ENCODE measurements around the gene CDH22. TPM values are rescaled to one million over a fixed set of nuclear protein-coding genes. Genes with fewer than 3 reads are reported as not detected.

Gene CDH22
- total and polyA plus RNA-seq, 2 donors (not counting 1 experiment from before 2014, with no cell fraction given): not detected

GRCh38 chr20:46182276-46183200 lies 125.8 kb downstream of the CDH22 start:
- Histone ChIP-seq H3K27me3 (replicated peaks in 1 of 4; ENCODE audit: control extremely low read depth in 1 of 4, control insufficient read depth in 3 of 4, insufficient read depth in 4 of 4, low read length in 3 of 4) (peaks cover 0 to 4% (median 0%) of the 10 kb centered on the region in 4 experiments), H3K36me3 (replicated peaks in 1 of 2; ENCODE audit: control extremely low read depth in 1 of 2, control insufficient read depth in 1 of 2, extremely low read depth in 1 of 2, insufficient read depth in 2 of 2, low read length in 1 of 2) (no peaks in the 10 kb centered on the region), H3K9me3 (ENCODE audit: control extremely low read depth in 1 of 3, control insufficient read depth in 2 of 3, insufficient read depth in 1 of 3, low read length in 2 of 3) (no peaks in the 10 kb centered on the region), H3K9ac (ENCODE audit: low read length) (no peak overlapping the region), H3K4me3 (ENCODE audit: control extremely low read depth in 1 of 5, extremely low read depth in 1 of 5, insufficient read depth in 1 of 5, low read depth in 2 of 5, low read length in 4 of 5) (no peak overlapping the region), H2AFZ (ENCODE audit: insufficient read depth, low read depth, low read length, poor library complexity, severe bottlenecking) (no peak overlapping the region), H3K4me2 (replicated peaks; ENCODE audit: low read depth, low read length, poor library complexity, severe bottlenecking) (no peak overlapping the region), H3K79me2 (ENCODE audit: control insufficient read depth, insufficient read depth, low read length) (no peaks in the 10 kb centered on the region), H3K27ac (ENCODE audit: low read length in 2 of 2) (no peak overlapping the region), H3K4me1 (ENCODE audit: control insufficient read depth in 2 of 2, insufficient read depth in 2 of 2, low read length in 2 of 2) (no peaks in the 10 kb centered on the region), H4K20me1 (ENCODE audit: control insufficient read depth, insufficient read depth, low read length, poor library complexity, severe bottlenecking) (no peaks in the 10 kb centered on the region)
- CTCF ChIA-PET: interaction anchor here (1.1 to 1.2 kb wide), 2 partner anchors 10 to 12 kb away, joined by 3 read pairs; no protein-coding TSS in a partner anchor
- 76% methylated on average over 5 of the region's 13 CpGs for WGBS (ENCODE audit: insufficient coverage)
- DNase-seq: no peak
- intact Hi-C loops (cut with micrococcal nuclease): no loop called here
- H3K4me3 Mint-ChIP-seq: no peak overlapping the region
- POLR2A ChIA-PET: no interaction called here
- no peak overlapping the region for H3K27ac Mint-ChIP-seq
- no peaks in the 10 kb centered on the region for H3K9me3 Mint-ChIP-seq (ENCODE audit: insufficient read depth)
- H3K27me3 Mint-ChIP-seq: peaks cover 50% of the 10 kb centered on the region
- no peak for TF ChIP-seq EZH2 (IDR thresholded peaks at IDR 0.05; ENCODE audit: borderline replicate concordance, insufficient read depth, low read depth, low read length, poor library complexity, severe bottlenecking)
- no peak for TF ChIP-seq CTCF (IDR thresholded peaks at IDR 0.05)
- H3K4me1 Mint-ChIP-seq: no peaks in the 10 kb centered on the region
- ATAC-seq (ENCODE audit: low read depth): no peak

- Histone ChIP-seq H3K4me3 (ENCODE audit: control extremely low read depth in 1 of 5, extremely low read depth in 1 of 5, insufficient read depth in 1 of 5, low read depth in 2 of 5, low read length in 4 of 5) (no peak overlapping the region), H3K9me3 (ENCODE audit: control extremely low read depth in 1 of 3, control insufficient read depth in 2 of 3, insufficient read depth in 1 of 3, low read length in 2 of 3) (peaks cover 0 to 4% (median 0%) of the 10 kb centered on the region in 3 donors), H3K4me2 (replicated peaks; ENCODE audit: low read depth, low read length, poor library complexity, severe bottlenecking) (no peak overlapping the region), H3K4me1 (ENCODE audit: control insufficient read depth in 2 of 2, insufficient read depth in 2 of 2, low read length in 2 of 2) (peaks cover 3 to 9% of the 10 kb centered on the region in 2 donors), H3K27me3 (replicated peaks in 1 of 4; ENCODE audit: control extremely low read depth in 1 of 4, control insufficient read depth in 3 of 4, insufficient read depth in 4 of 4, low read length in 3 of 4) (peaks cover 0 to 24% (median 13%) of the 10 kb centered on the region in 4 experiments), H3K27ac (ENCODE audit: low read length in 2 of 2) (no peak overlapping the region), H3K9ac (ENCODE audit: low read length) (no peak overlapping the region), H3K36me3 (replicated peaks in 1 of 2; ENCODE audit: control extremely low read depth in 1 of 2, control insufficient read depth in 1 of 2, extremely low read depth in 1 of 2, insufficient read depth in 2 of 2, low read length in 1 of 2) (no peaks in the 10 kb centered on the region), H4K20me1 (ENCODE audit: control insufficient read depth, insufficient read depth, low read length, poor library complexity, severe bottlenecking) (no peaks in the 10 kb centered on the region), H3K79me2 (ENCODE audit: control insufficient read depth, insufficient read depth, low read length) (no peaks in the 10 kb centered on the region), H2AFZ (ENCODE audit: insufficient read depth, low read depth, low read length, poor library complexity, severe bottlenecking) (no peak overlapping the region)
- H3K4me1 Mint-ChIP-seq: no peaks in the 10 kb centered on the region
- WGBS (ENCODE audit: insufficient coverage): 84% methylated on average over 8 of the region's 8 CpGs
- ATAC-seq (ENCODE audit: low read depth): no peak
- H3K27ac Mint-ChIP-seq: no peak overlapping the region
- POLR2A ChIA-PET: no interaction called here
- intact Hi-C loops (cut with micrococcal nuclease): no loop called here
- H3K27me3 Mint-ChIP-seq: peaks cover 56% of the 10 kb centered on the region
- CTCF ChIA-PET: interaction anchor here (0.8 to 10.1 kb wide), 2 partner anchors 48 to 210 kb away, joined by 3 to 87 read pairs; no protein-coding TSS in a partner anchor
- H3K9me3 Mint-ChIP-seq (ENCODE audit: insufficient read depth): no peaks in the 10 kb centered on the region
- DNase-seq: no peak
- no peak for TF ChIP-seq EZH2 (IDR thresholded peaks at IDR 0.05; ENCODE audit: borderline replicate concordance, insufficient read depth, low read depth, low read length, poor library complexity, severe bottlenecking)
- TF ChIP-seq CTCF (IDR thresholded peaks at IDR 0.05): no peak
- H3K4me3 Mint-ChIP-seq: no peak overlapping the region
These were observed 128.4 kb downstream of the CDH22 start for GRCh38 chr20:46179862-46180261.
